Keratinocyte (primary cell): ENCODE data around the gene DMD. TPM values are rescaled to one million over a fixed set of nuclear protein-coding genes. Genes with fewer than 3 reads are reported as not detected.

ENCODE experiments used
- DNase-seq: peaks from one replicate; pipeline ENCODE4 v3.0.0-alpha.2; 2011; ENCODE audit warnings: low read depth, missing footprints, low spot score
- FAIRE-seq: peaks from 2 replicates; lab custom pipeline; 2011; peaks lifted over from hg19 to GRCh38; lab: Jason Lieb, UNC
- H2AFZ ChIP-seq: 2 replicates; pipeline ENCODE4 v1.6.0; 2012; ENCODE audit warnings: low read length, control low read depth, inconsistent platforms; ENCODE audit not compliant: control insufficient read depth
- H3K27ac ChIP-seq: 2 replicates; pipeline ENCODE4 v1.5.1; 2011; ENCODE audit warnings: low read length; ENCODE audit not compliant: control insufficient read depth, insufficient read depth
- H3K27me3 ChIP-seq: 3 replicates; pipeline ENCODE4 v1.6.0; 2011; ENCODE audit warnings: low read length; ENCODE audit not compliant: control insufficient read depth, insufficient read depth; ENCODE audit errors: extremely low read depth
- H3K36me3 ChIP-seq, 2 experiments: 2 replicates in 1 of 2; 3 replicates in 1 of 2; pipeline ENCODE4 v1.5.1; 2011; ENCODE audit warnings: low read length in 2 of 2, mild to moderate bottlenecking in 1 of 2; ENCODE audit not compliant: control insufficient read depth in 2 of 2, insufficient read depth in 2 of 2; ENCODE audit errors: extremely low read depth in 1 of 2
- H3K4me1 ChIP-seq: 3 replicates; pipeline ENCODE4 v1.5.1; 2011; ENCODE audit warnings: low read length; ENCODE audit not compliant: control insufficient read depth, insufficient read depth; ENCODE audit errors: extremely low read depth
- H3K4me2 ChIP-seq: 3 replicates; pipeline ENCODE4 v1.6.0; 2011; ENCODE audit warnings: low read depth, low read length; ENCODE audit not compliant: control insufficient read depth, insufficient read depth; ENCODE audit errors: extremely low read depth
- H3K4me3 ChIP-seq, 3 experiments: fragments of 200-600 bp in 1 of 3; sonication (generic) in 1 of 3; 2 replicates in 2 of 3; 3 replicates in 1 of 3; pipeline ENCODE4 v1.5.1; 2011 to 2016; ENCODE audit warnings: low read length in 3 of 3, mild to moderate bottlenecking in 3 of 3, control low read depth in 2 of 3, inconsistent platforms in 1 of 3, low read depth in 1 of 3, mixed read lengths in 1 of 3, mixed run types in 1 of 3, moderate library complexity in 1 of 3; ENCODE audit not compliant: control insufficient read depth in 2 of 3, insufficient read depth in 2 of 3; ENCODE audit errors: extremely low read depth in 1 of 3
- H3K79me2 ChIP-seq: 2 replicates; pipeline ENCODE4 v1.6.0; 2012; ENCODE audit warnings: low read length; ENCODE audit not compliant: control insufficient read depth, insufficient read depth
- H3K9ac ChIP-seq: 3 replicates; pipeline ENCODE4 v1.6.0; 2011; ENCODE audit warnings: low read length; ENCODE audit not compliant: control insufficient read depth, insufficient read depth; ENCODE audit errors: extremely low read depth
- H3K9me1 ChIP-seq: 3 replicates; pipeline ENCODE4 v1.6.0; 2011; ENCODE audit warnings: low read length; ENCODE audit not compliant: control insufficient read depth, insufficient read depth; ENCODE audit errors: extremely low read depth
- H3K9me3 ChIP-seq: 2 replicates; pipeline ENCODE4 v1.5.1; 2012; ENCODE audit warnings: low read depth, low read length; ENCODE audit not compliant: control insufficient read depth
- H4K20me1 ChIP-seq: 3 replicates; pipeline ENCODE4 v1.6.0; 2011; ENCODE audit warnings: low read length; ENCODE audit not compliant: control insufficient read depth, insufficient read depth; ENCODE audit errors: extremely low read depth
- EZH2 ChIP-seq: IDR thresholded peaks from one replicate; pipeline ENCODE4 v1.6.1; 2012; ENCODE audit warnings: inconsistent platforms, mild to moderate bottlenecking, low read length, moderate library complexity
- dilution Hi-C: fragments of 300-500 bp; cut with MboI; formaldehyde crosslinking; loops from one replicate; pipeline ENCODE4 v1.7.0; 2020; ENCODE audit warnings: low sequenced_read_pairs; ENCODE audit not compliant: extremely low pct_ligation_motif_present
- polyA plus RNA-seq, 5 experiments: library from polyadenylated mRNA; depleted of rRNA in 3 of 5; stranded (reverse) in 3 of 5; stranded (forward) in 1 of 5; unstranded in 1 of 5; fragments of >200 nt; gene quantifications; 1 replicate in 1 of 5; 2 replicates in 3 of 5; 3 replicates in 1 of 5; pipeline versions ENCODE4 v1.2.1 to v1.2.3, GENCODE V29; 2011 to 2012; ENCODE audit warnings: missing spikeins in 2 of 5, low read depth in 1 of 5, low replicate concordance in 1 of 5
- TF ChIP-seq, protein P1 (sequence below), 3 experiments: IDR thresholded peaks in 1 of 3; conservative IDR thresholded peaks in 1 of 3; optimal IDR thresholded peaks in 1 of 3; 2 replicates in 2 of 3; 3 replicates in 1 of 3; pipeline versions ENCODE3 to v1.5.1; 2011; ENCODE audit warnings: low read length in 3 of 3, mild to moderate bottlenecking in 3 of 3, moderate library complexity in 2 of 3, control low read depth in 1 of 3, inconsistent platforms in 1 of 3; ENCODE audit not compliant: insufficient read depth in 2 of 3; ENCODE audit errors: extremely low read depth in 1 of 3

The DMD gene
- polyA plus RNA-seq, 1 donor (not counting 4 experiments of a cell fraction or from before 2014, with no cell fraction given): 8.9 TPM

DNA sequence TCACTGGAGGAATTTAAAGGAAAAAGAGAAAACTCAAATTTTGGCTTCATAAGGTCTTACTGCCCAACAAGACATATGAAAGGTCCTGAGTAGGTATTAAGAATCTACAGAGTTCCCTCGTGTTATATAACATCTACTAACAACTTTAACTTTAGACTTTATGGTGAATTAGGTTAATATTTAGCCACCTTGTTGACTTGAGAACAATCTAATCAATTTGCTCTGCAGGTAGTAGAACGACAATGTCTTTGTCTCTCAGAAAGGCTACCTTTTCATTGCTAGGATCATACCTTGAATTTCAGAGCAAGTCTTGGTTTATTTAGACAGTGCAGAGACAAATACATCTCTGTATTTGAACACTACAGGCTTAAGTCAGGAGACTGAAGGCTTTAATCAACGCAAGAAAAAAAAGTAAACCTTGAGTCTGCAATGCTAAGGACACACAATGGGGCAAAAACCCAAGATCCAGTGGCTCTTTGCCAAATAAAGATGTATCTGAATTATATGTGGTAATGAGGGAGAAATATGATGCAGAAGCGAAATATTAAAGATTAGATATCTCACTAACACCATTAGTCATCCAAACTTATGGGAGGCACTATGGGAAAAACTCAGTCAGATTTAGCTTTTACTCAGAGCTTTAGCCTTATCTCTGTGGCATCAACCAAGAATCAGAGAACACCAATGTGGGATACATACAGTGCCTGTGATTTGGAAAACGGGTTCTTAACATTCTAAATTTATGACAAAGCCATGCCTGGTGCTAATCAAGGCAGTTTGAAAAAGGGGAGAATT lies 2045.9 kb downstream of the DMD start:
- H3K4me2 ChIP-seq: no peak overlapping the region
- H3K36me3 ChIP-seq: no peaks in the 10 kb centered on the region

GRCh38 chrX:31154946-31155345 lies 2056.4 kb downstream of the DMD start:
- Histone ChIP-seq H3K9ac (no peak overlapping the region), H3K27ac (no peak overlapping the region), H3K27me3 (no peaks in the 10 kb centered on the region), H3K4me2 (no peak overlapping the region), H3K4me3 (no peak overlapping the region), H2AFZ (no peak overlapping the region), H4K20me1 (no peaks in the 10 kb centered on the region), H3K9me1 (no peaks in the 10 kb centered on the region), H3K9me3 (no peaks in the 10 kb centered on the region), H3K4me1 (no peaks in the 10 kb centered on the region), H3K79me2 (no peaks in the 10 kb centered on the region), H3K36me3 (no peaks in the 10 kb centered on the region)
- no peak for DNase-seq
- dilution Hi-C loops: no loop called here
- FAIRE-seq: no peak
- TF ChIP-seq, protein P1, sequence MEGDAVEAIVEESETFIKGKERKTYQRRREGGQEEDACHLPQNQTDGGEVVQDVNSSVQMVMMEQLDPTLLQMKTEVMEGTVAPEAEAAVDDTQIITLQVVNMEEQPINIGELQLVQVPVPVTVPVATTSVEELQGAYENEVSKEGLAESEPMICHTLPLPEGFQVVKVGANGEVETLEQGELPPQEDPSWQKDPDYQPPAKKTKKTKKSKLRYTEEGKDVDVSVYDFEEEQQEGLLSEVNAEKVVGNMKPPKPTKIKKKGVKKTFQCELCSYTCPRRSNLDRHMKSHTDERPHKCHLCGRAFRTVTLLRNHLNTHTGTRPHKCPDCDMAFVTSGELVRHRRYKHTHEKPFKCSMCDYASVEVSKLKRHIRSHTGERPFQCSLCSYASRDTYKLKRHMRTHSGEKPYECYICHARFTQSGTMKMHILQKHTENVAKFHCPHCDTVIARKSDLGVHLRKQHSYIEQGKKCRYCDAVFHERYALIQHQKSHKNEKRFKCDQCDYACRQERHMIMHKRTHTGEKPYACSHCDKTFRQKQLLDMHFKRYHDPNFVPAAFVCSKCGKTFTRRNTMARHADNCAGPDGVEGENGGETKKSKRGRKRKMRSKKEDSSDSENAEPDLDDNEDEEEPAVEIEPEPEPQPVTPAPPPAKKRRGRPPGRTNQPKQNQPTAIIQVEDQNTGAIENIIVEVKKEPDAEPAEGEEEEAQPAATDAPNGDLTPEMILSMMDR (optimal IDR thresholded peaks at IDR 0.05 in 1 of 3, IDR thresholded peaks at IDR 0.05 in 1 of 3, conservative IDR thresholded peaks at IDR 0.05 in 1 of 3; ENCODE audit: extremely low read depth in 1 of 3, insufficient read depth in 2 of 3, low read length in 3 of 3): no peak
- no peak for TF ChIP-seq EZH2

More for the DNA sequence above, 2045.9 kb downstream of the DMD start:
- Histone ChIP-seq H2AFZ (no peak overlapping the region), H3K4me1 (no peaks in the 10 kb centered on the region), H3K9ac (no peak overlapping the region), H3K27ac (no peak overlapping the region), H3K9me1 (no peaks in the 10 kb centered on the region), H3K27me3 (no peaks in the 10 kb centered on the region), H3K9me3 (no peaks in the 10 kb centered on the region), H4K20me1 (no peaks in the 10 kb centered on the region), H3K79me2 (no peaks in the 10 kb centered on the region), H3K4me3 (no peak overlapping the region)
- FAIRE-seq (no peak), DNase-seq (no peak)
- dilution Hi-C loops: no loop called here
- TF ChIP-seq EZH2: no peak
- TF ChIP-seq, protein P1 (optimal IDR thresholded peaks at IDR 0.05 in 1 of 3, IDR thresholded peaks at IDR 0.05 in 1 of 3, conservative IDR thresholded peaks at IDR 0.05 in 1 of 3; ENCODE audit: extremely low read depth in 1 of 3, insufficient read depth in 2 of 3, low read length in 3 of 3): no peak
